Keratinocyte (primary cell): ENCODE results near the gene FAM110A.

Experiments used
- CTCF ChIP-seq, 3 experiments: IDR thresholded peaks in 1 of 3; conservative IDR thresholded peaks in 1 of 3; optimal IDR thresholded peaks in 1 of 3; 2 replicates in 2 of 3; 3 replicates in 1 of 3; pipeline versions ENCODE3 to v1.5.1; 2011; ENCODE audit warnings: low read length in 3 of 3, mild to moderate bottlenecking in 3 of 3, moderate library complexity in 2 of 3, control low read depth in 1 of 3, inconsistent platforms in 1 of 3; ENCODE audit not compliant: insufficient read depth in 2 of 3; ENCODE audit errors: extremely low read depth in 1 of 3
- EZH2 ChIP-seq: IDR thresholded peaks from one replicate; pipeline ENCODE4 v1.6.1; 2012; ENCODE audit warnings: inconsistent platforms, mild to moderate bottlenecking, low read length, moderate library complexity

GRCh38 chr20:878511-879307, 45.2 kb downstream of the FAM110A start:
- TF ChIP-seq CTCF (optimal IDR thresholded peaks at IDR 0.05 in 1 of 3, IDR thresholded peaks at IDR 0.05 in 1 of 3, conservative IDR thresholded peaks at IDR 0.05 in 1 of 3; ENCODE audit: extremely low read depth in 1 of 3, insufficient read depth in 2 of 3, low read length in 3 of 3) (no peak), EZH2 (no peak)
